B cell (primary cell): ENCODE results near the gene EEF1A2.

Experiments
- EZH2 ChIP-seq: IDR thresholded peaks from 2 replicates; pipeline ENCODE4 v1.6.1; 2012; ENCODE audit warnings: borderline replicate concordance, low read depth, mild to moderate bottlenecking, moderate library complexity, low read length; ENCODE audit not compliant: insufficient read depth, poor library complexity, severe bottlenecking
- TF ChIP-seq, protein P1 (sequence below): fragments of 200-600 bp; IDR thresholded peaks from one replicate; pipeline ENCODE4 v1.8.0; 2022; ENCODE audit warnings: antibody characterized with exemption, mild to moderate bottlenecking

GRCh38 chr20:63471717-63471980 lies 27.2 kb downstream of the EEF1A2 start:
- TF ChIP-seq, protein P1, sequence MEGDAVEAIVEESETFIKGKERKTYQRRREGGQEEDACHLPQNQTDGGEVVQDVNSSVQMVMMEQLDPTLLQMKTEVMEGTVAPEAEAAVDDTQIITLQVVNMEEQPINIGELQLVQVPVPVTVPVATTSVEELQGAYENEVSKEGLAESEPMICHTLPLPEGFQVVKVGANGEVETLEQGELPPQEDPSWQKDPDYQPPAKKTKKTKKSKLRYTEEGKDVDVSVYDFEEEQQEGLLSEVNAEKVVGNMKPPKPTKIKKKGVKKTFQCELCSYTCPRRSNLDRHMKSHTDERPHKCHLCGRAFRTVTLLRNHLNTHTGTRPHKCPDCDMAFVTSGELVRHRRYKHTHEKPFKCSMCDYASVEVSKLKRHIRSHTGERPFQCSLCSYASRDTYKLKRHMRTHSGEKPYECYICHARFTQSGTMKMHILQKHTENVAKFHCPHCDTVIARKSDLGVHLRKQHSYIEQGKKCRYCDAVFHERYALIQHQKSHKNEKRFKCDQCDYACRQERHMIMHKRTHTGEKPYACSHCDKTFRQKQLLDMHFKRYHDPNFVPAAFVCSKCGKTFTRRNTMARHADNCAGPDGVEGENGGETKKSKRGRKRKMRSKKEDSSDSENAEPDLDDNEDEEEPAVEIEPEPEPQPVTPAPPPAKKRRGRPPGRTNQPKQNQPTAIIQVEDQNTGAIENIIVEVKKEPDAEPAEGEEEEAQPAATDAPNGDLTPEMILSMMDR, result no peak
- no peak for TF ChIP-seq EZH2
